Omental fat pad (tissue), 4 donors: ENCODE results near the gene A2M. TPM values are rescaled to one million over a fixed set of nuclear protein-coding genes. Genes with fewer than 3 reads are reported as not detected.

Experiments used
- ATAC-seq: fragments of 150-250 bp; one replicate; pipeline ENCODE4 v1.9.1; 2016; ENCODE audit warnings: mild to moderate bottlenecking, moderate library complexity; ENCODE audit not compliant: low FRiP score
- DNase-seq: peaks from one replicate; pipeline ENCODE4 v3.0.0-alpha.2; 2019; ENCODE audit warnings: low spot score
- total RNA-seq, 4 donors: library from RNA; depleted of rRNA; stranded (reverse); fragments of >200 nt; gene quantifications; one replicate each; pipeline ENCODE4 v1.1.0, GENCODE V29; 2016
- TF ChIP-seq, protein P1 (sequence below), 3 donors: fragments of 450-650 bp; IDR thresholded peaks; one replicate each; pipeline ENCODE4 v1.5.1; 2016 to 2017; ENCODE audit warnings: antibody characterized with exemption in 3 of 3, mild to moderate bottlenecking in 3 of 3, moderate library complexity in 2 of 3

Gene A2M
- total RNA-seq, 4 donors from 2014 or later, result 178 to 694 (median 529) TPM

DNA sequence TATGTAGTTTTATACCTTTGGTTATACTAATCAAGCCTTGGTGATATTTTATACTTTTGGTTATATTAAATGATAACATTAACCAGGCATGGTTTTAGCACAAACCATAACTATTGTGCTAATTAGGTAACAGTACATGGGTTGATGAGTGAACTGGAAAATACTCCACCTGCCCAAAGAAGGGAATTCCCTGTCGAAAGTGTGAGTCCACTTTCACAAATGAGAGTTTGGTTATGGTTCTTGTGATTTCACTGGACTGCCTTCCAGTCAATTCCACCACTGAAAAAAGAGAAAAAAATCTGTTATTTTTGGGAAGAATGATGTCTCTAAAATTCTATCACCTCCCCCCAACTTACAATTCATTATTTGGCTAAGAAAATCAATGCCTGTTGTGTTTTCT is 9.7 kb downstream of the A2M start:
- no peak for ATAC-seq
- no peak for DNase-seq
- TF ChIP-seq, protein P1, sequence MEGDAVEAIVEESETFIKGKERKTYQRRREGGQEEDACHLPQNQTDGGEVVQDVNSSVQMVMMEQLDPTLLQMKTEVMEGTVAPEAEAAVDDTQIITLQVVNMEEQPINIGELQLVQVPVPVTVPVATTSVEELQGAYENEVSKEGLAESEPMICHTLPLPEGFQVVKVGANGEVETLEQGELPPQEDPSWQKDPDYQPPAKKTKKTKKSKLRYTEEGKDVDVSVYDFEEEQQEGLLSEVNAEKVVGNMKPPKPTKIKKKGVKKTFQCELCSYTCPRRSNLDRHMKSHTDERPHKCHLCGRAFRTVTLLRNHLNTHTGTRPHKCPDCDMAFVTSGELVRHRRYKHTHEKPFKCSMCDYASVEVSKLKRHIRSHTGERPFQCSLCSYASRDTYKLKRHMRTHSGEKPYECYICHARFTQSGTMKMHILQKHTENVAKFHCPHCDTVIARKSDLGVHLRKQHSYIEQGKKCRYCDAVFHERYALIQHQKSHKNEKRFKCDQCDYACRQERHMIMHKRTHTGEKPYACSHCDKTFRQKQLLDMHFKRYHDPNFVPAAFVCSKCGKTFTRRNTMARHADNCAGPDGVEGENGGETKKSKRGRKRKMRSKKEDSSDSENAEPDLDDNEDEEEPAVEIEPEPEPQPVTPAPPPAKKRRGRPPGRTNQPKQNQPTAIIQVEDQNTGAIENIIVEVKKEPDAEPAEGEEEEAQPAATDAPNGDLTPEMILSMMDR (IDR thresholded peaks at IDR 0.05), result no peak

DNA sequence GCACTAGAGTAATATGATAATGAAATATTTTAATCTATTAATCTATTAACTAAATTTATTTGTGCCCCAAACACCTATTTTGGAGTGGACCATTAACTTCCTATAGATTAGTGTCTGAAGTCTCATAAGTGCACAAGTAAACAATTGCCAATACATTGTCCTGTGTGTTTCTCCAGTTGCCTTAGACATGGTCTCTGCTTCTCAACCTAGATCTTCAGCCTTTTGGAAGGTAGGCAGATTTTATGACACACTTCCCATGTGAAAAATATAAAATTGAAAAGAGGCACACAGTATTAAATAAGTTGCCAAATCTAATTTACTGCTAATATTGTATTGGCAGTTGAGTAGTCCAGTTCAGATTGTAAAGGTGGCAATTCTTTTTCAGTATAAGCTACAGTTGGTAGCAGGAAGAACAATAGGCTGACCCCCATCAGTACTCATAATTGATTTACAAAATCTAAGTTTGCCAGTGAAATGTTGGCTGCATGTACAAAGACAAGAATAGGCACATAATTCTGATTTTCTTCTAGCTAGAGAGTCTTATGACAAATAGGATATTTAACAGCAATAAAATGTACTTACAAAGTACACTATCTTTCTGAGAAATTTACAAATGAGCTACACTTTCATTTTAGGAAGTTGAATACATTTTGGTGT is 10.8 kb downstream of the A2M start:
- TF ChIP-seq, protein P1 (IDR thresholded peaks at IDR 0.05), result no peak
- no peak for ATAC-seq
- DNase-seq, result no peak

DNA sequence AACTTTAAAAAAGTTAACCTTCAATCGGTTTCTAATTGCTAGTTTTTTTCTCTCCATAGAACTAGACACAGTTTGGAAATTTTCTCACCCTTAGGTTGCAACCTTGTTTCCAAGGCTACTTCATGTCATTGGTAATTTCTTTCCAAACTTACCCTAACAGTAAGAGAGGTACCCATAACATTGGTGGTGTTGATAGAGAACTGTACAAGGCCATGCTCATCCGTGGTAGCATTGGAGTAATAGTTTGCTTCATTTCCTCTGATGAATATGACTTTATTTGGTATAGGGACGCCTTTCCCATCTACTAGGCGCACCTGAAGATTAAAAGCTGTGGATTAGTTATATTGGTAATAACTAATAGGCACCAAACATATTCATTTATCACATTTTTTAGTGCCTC is 11.6 kb downstream of the A2M start:
- no peak for DNase-seq
- ATAC-seq, result no peak
- TF ChIP-seq, protein P1 (IDR thresholded peaks at IDR 0.05), result no peak

DNA sequence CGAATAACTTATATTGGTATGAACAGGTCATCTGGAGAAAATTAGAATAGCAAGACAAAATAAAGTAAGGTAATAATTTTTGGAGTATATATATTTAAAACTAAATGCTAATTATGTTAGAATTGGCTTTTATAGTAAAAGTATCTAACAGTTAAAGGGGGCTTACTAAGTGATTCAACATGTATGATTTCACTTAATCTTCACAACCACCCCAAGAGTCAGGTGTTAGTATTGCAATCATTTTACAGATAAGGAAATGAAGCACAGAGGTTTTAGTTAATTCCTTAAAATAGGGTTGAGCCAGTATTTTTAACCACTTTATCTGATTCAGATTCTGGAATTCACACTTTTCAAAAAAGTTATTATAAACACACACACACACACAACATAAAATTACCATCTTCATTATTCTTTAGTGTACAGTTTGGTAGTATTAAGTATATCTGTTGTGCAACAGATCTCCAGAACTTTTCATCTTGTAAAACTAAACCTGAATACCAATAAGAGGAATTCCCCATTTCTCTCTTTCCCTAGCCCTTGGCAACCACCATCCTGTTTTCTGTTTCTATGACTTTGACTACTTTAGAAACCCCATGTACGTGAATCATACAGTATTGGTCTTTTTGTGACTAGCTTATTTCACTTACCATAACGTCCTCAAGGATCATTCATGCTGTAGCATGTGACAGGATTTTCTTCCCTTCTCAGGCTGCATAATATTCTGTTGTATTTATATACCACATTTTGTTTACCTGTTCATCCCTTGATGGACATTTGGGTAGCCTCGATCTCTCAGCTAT is 12.5 kb downstream of the A2M start:
- TF ChIP-seq, protein P1 (IDR thresholded peaks at IDR 0.05), result no peak
- ATAC-seq (no peak), DNase-seq (no peak)

DNA sequence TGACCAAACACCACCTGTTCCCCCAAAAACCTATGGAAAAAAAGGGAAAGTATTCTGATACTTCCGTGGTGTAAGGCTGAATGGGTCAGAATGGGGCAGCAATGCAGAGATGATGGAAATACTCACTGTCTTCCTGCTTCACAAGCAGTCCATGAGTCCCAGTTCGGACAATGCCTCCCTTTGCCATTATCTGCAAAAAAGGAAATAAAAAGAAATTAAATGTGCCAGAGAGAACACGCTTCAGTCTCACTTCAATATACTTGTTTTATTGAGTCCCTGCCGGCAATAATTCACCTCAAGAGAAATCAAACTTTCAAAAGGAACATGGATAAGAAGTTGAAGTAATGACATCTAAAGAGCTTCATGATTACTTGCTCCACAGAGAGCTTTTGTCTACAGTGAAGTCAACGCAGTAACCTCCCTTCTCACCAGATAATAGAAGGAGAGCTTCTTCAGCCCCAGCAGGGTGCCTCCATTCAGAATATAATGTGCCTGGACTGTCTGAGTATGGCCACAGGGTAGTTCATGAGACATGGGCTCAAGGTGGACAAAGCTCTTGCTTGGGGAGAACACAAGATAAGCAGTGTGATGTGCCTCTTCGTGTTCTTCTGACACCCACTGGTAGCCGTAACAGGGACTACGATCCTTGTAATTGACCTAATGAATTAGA is 14.6 kb downstream of the A2M start:
- ATAC-seq (no peak), DNase-seq (no peak)
- TF ChIP-seq, protein P1 (IDR thresholded peaks at IDR 0.05), result no peak

DNA sequence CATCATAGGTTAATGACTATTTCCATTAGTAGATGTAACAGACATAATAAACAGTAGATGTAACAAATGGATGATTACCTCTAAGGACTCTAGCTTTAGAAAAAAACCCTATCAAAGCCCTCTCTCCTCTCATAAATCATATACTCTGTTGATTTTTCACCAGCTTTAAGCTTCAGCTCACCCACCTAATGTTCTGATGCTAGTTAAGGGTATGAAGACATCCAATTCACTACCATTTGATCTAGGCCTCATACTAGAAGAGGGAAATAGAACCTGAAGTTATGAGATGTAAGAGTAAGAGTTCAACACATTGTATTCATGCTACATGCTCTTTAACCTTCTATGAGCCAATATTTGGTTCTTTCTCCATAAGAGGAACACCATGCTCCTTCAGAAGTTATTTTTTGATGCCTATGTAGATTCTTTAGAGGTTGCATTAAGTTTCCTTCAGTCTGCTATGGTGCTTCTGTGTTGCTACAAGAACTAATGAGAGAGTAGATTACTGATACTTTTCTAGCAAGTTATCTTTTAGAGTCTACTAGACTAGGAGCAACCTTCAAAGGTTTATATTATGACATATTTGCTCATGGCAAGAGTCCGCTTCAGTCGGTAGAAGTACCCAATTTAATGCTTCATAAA is 16.0 kb downstream of the A2M start:
- TF ChIP-seq, protein P1 (IDR thresholded peaks at IDR 0.05), result no peak
- ATAC-seq, result no peak
- DNase-seq, result no peak
